T-cell (primary cell): ENCODE data around the gene MYRIP. TPM values are rescaled to one million over a fixed set of nuclear protein-coding genes. Genes with fewer than 3 reads are reported as not detected.
A peak's percentile ranks its signal among the peaks of the same experiment; 100 is the strongest.

ENCODE experiments used
- ATAC-seq, 4 experiments: fragments of 200-7000 bp in 3 of 4; fragments of 150-1000 bp in 1 of 4; cut with Tn5 transposase; replicated peaks in 1 of 4; 1 replicate in 3 of 4; 2 replicates in 1 of 4; pipeline ENCODE4 v1.10.0; 2021; ENCODE audit warnings: moderate library complexity in 3 of 4, mild to moderate bottlenecking in 2 of 4, moderate number of reproducible peaks in 1 of 4
- CTCF ChIA-PET, 2 donors: fragments of 300-600 bp; sonication (Branson Sonifier 250); formaldehyde crosslinking; loops; one replicate each; lab custom pipeline; 2022; ENCODE audit warnings: antibody characterized with exemption in 2 of 2; lab: Charles Lee
- POLR2A ChIA-PET, 2 donors: fragments of 300-600 bp; sonication (Branson Sonifier 250); formaldehyde crosslinking; loops; one replicate each; lab custom pipeline; 2022; ENCODE audit warnings: antibody characterized with exemption in 2 of 2; lab: Charles Lee
- DNase-seq, 35 experiments: peaks; one replicate each; pipeline versions ENCODE4 v3.0.0 to v3.0.0-alpha.2; 2013 to 2023
- H3K27ac ChIP-seq: one replicate; pipeline ENCODE4 v1.5.1; 2013; ENCODE audit warnings: low read length
- H3K27me3 ChIP-seq, 2 experiments: replicated peaks in 1 of 2; 1 replicate in 1 of 2; 2 replicates in 1 of 2; pipeline versions ENCODE4 v1.6.1 to v1.7.0; 2013; ENCODE audit warnings: low read length in 1 of 2, mixed read lengths in 1 of 2; ENCODE audit not compliant: control insufficient read depth in 2 of 2, insufficient read depth in 2 of 2; ENCODE audit errors: extremely low read depth in 1 of 2
- H3K36me3 ChIP-seq, 2 donors: 1 replicate in 1 of 2; 2 replicates in 1 of 2; pipeline versions ENCODE4 v1.6.1 to v1.7.0; 2013; ENCODE audit warnings: low read length in 1 of 2; ENCODE audit not compliant: control insufficient read depth in 2 of 2, insufficient read depth in 1 of 2; ENCODE audit errors: extremely low read depth in 1 of 2
- H3K4me1 ChIP-seq, 2 experiments: 1 replicate in 1 of 2; 2 replicates in 1 of 2; pipeline versions ENCODE4 v1.6.1 to v1.7.0; 2013; ENCODE audit warnings: low read length in 2 of 2, mixed read lengths in 1 of 2; ENCODE audit not compliant: insufficient read depth in 2 of 2, control insufficient read depth in 1 of 2; ENCODE audit errors: extremely low read depth in 1 of 2
- H3K4me3 ChIP-seq, 2 donors: 1 replicate in 1 of 2; 2 replicates in 1 of 2; pipeline versions ENCODE4 v1.5.1 to v1.7.0; 2013; ENCODE audit warnings: mild to moderate bottlenecking in 2 of 2, low read length in 1 of 2, moderate library complexity in 1 of 2; ENCODE audit not compliant: control insufficient read depth in 1 of 2; ENCODE audit errors: extremely low read depth in 1 of 2
- H3K9me3 ChIP-seq: 2 replicates; pipeline ENCODE4 v1.7.0; 2013
- H3K27ac Mint-ChIP-seq, 2 donors: one replicate each; pipeline ENCODE4 v1.8.0; 2020 to 2021; ENCODE audit warnings: mild to moderate bottlenecking in 2 of 2, mixed read lengths in 2 of 2
- H3K27me3 Mint-ChIP-seq, 2 donors: one replicate each; pipeline ENCODE4 v1.8.0; 2021 to 2022; ENCODE audit warnings: mixed read lengths in 2 of 2
- H3K36me3 Mint-ChIP-seq: one replicate; pipeline ENCODE4 v1.8.0; 2021; ENCODE audit warnings: mixed read lengths
- H3K4me1 Mint-ChIP-seq, 3 donors: one replicate each; pipeline ENCODE4 v1.8.0; 2020 to 2022; ENCODE audit warnings: mixed read lengths in 3 of 3, mild to moderate bottlenecking in 1 of 3
- H3K4me3 Mint-ChIP-seq, 3 donors: one replicate each; pipeline ENCODE4 v1.8.0; 2020 to 2022; ENCODE audit warnings: mild to moderate bottlenecking in 3 of 3, mixed read lengths in 3 of 3, moderate library complexity in 3 of 3
- H3K9me3 Mint-ChIP-seq, 3 donors: one replicate each; pipeline ENCODE4 v1.8.0; 2020 to 2022; ENCODE audit warnings: mixed read lengths in 3 of 3
- WGBS: methylation state at CpG from one replicate; pipeline ENCODE4 v1.1.5; 2013; ENCODE audit warnings: missing lambda C conversion rate; ENCODE audit not compliant: insufficient coverage; 5-methylcytosine and 5-hydroxymethylcytosine counted together
- total RNA-seq, 35 experiments: library from RNA in 6 of 35; stranded (reverse) in 6 of 35; fragments of 120-200 nt in 1 of 35; gene quantifications; one replicate each; pipeline versions ENCODE4 v1.2.1 to v1.2.4 and lab custom pipeline; 2013 to 2026

Gene MYRIP
- total RNA-seq, 5 donors from 2014 or later (not counting 1 experiment from before 2014, with no cell fraction given): not detected

- H3K4me3 Mint-ChIP-seq: no peak overlapping the region
- H3K4me1 ChIP-seq: no peaks in the 10 kb centered on the region
- H3K36me3 Mint-ChIP-seq: no peaks in the 10 kb centered on the region
- ChIA-PET CTCF (no interaction called here), POLR2A (no interaction called here)
- DNase-seq (no peak), ATAC-seq (no peak)
- H3K9me3 ChIP-seq: no peaks in the 10 kb centered on the region
- no peaks in the 10 kb centered on the region for H3K27me3 Mint-ChIP-seq
- H3K4me1 Mint-ChIP-seq: no peaks in the 10 kb centered on the region
- no peak overlapping the region for H3K27ac ChIP-seq
- peaks cover 0 to 3% (median 0%) of the 10 kb centered on the region in 3 donors for H3K9me3 Mint-ChIP-seq
- H3K27ac Mint-ChIP-seq: no peak overlapping the region
- no peaks in the 10 kb centered on the region for H3K36me3 ChIP-seq
- peaks cover 0 to 3% of the 10 kb centered on the region in 2 experiments for H3K27me3 ChIP-seq
- H3K4me3 ChIP-seq: no peak overlapping the region
- WGBS: no CpG with 5 or more reads among the region's 1 CpG
Observed at GRCh38 chr3:39981547-39982184, 172.3 kb downstream of the MYRIP start.

DNA sequence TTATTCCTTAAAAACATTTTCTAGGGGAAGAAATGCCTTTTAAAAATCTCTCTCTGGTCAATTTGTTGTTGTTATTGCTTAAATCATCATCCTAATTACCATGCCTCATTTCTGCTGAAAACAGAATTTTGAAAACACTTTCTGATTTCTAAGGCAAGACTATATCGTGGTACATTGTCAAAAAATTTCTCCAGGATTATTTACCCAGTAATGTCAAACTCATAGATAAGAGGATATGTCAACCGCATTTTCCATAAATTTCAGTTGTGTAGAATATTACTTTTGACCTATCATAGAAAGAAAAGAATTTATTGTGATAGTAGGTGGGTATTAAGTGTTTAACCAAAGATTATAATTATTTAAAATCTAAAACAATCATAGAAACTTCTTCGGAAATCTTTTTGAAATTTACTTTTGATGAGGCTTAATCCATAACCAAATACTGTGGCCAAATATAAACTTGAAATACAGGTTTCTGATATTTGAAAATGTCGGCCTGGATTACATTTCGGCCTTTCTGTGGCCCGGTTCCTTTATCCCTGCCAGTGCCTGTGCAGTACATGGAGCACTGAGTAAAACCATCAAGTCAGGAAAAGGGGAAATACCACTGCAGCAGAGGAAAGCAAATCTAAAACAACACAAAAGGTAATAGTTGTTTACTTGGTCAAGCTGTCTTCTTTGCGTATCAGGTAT is 173.4 kb downstream of the MYRIP start:
- no peak for ATAC-seq
- Mint-ChIP-seq H3K36me3 (no peaks in the 10 kb centered on the region), H3K27me3 (no peaks in the 10 kb centered on the region), H3K9me3 (peaks cover 0 to 3% (median 3%) of the 10 kb centered on the region in 3 donors), H3K27ac (no peak overlapping the region), H3K4me1 (no peaks in the 10 kb centered on the region), H3K4me3 (no peak overlapping the region)
- ChIA-PET POLR2A (no interaction called here), CTCF (no interaction called here)
- H3K27ac ChIP-seq: no peak overlapping the region
- H3K36me3 ChIP-seq: no peaks in the 10 kb centered on the region
- WGBS: no CpG with 5 or more reads among the region's 7 CpGs
- no peaks in the 10 kb centered on the region for H3K4me1 ChIP-seq
- no peak for DNase-seq
- no peaks in the 10 kb centered on the region for H3K9me3 ChIP-seq
- peaks cover 0 to 3% of the 10 kb centered on the region in 2 experiments for H3K27me3 ChIP-seq
- no peak overlapping the region for H3K4me3 ChIP-seq

DNA sequence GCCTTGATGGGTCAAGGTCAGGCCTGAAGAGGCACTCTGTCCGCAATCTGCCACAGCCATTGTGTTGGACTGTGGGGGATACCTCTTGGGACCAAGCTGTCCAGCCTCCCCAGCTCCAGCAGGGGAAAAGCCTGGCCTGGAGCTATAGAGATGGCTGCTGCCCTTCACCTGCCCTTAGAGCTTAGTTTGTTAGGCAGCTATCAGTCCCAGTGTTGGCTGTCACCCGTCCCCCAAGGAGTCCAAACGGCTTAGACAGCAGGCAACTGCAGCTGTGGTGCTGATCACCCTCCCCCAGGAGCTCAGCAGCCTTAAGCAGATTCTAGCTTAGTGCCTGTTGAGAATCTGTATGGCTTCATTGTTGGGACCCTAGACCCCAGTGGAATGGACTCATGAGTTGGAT is 180.3 kb downstream of the MYRIP start:
- CTCF ChIA-PET: no interaction called here
- H3K9me3 ChIP-seq: no peaks in the 10 kb centered on the region
- H3K27me3 ChIP-seq: peaks cover 0 to 4% of the 10 kb centered on the region in 2 experiments
- no peaks in the 10 kb centered on the region for H3K36me3 ChIP-seq
- no peak overlapping the region for H3K27ac ChIP-seq
- Mint-ChIP-seq H3K4me3 (no peak overlapping the region), H3K9me3 (peaks cover 0 to 8% (median 4%) of the 10 kb centered on the region in 3 donors), H3K36me3 (no peaks in the 10 kb centered on the region), H3K27me3 (peaks cover 10 to 17% of the 10 kb centered on the region in 2 donors), H3K27ac (no peak overlapping the region), H3K4me1 (no peaks in the 10 kb centered on the region)
- no peaks in the 10 kb centered on the region for H3K4me1 ChIP-seq
- no peak overlapping the region for H3K4me3 ChIP-seq
- ATAC-seq: no peak
- POLR2A ChIA-PET: no interaction called here
- no peak for DNase-seq
- WGBS: 61% methylated on average over 3 of the region's 3 CpGs

- H3K27ac ChIP-seq: no peak overlapping the region
- H3K27me3 ChIP-seq: peaks cover 0 to 4% of the 10 kb centered on the region in 2 experiments
- ATAC-seq (no peak), DNase-seq (peak in 1 of 35 experiments; percentile 13)
- no peaks in the 10 kb centered on the region for H3K9me3 ChIP-seq
- peaks cover 10 to 17% of the 10 kb centered on the region in 2 donors for H3K27me3 Mint-ChIP-seq
- H3K27ac Mint-ChIP-seq: no peak overlapping the region
- POLR2A ChIA-PET: no interaction called here
- no peaks in the 10 kb centered on the region for H3K4me1 ChIP-seq
- peaks cover 0 to 8% (median 4%) of the 10 kb centered on the region in 3 donors for H3K9me3 Mint-ChIP-seq
- no peaks in the 10 kb centered on the region for H3K36me3 ChIP-seq
- no peak overlapping the region for H3K4me3 ChIP-seq
- H3K4me1 Mint-ChIP-seq: no peaks in the 10 kb centered on the region
- CTCF ChIA-PET: no interaction called here
- no peak overlapping the region for H3K4me3 Mint-ChIP-seq
- no CpG with 5 or more reads among the region's 1 CpG for WGBS
- H3K36me3 Mint-ChIP-seq: no peaks in the 10 kb centered on the region
Observed at GRCh38 chr3:39990532-39990931, 181.1 kb downstream of the MYRIP start.

GRCh38 chr3:40008796-40009195 is 199.4 kb downstream of the MYRIP start:
- H3K4me3 Mint-ChIP-seq: no peak overlapping the region
- no peaks in the 10 kb centered on the region for H3K9me3 Mint-ChIP-seq
- H3K4me1 ChIP-seq: no peaks in the 10 kb centered on the region
- H3K27ac Mint-ChIP-seq: no peak overlapping the region
- H3K36me3 ChIP-seq: no peaks in the 10 kb centered on the region
- H3K27ac ChIP-seq: no peak overlapping the region
- H3K9me3 ChIP-seq: no peaks in the 10 kb centered on the region
- no peak overlapping the region for H3K4me3 ChIP-seq
- no peaks in the 10 kb centered on the region for H3K36me3 Mint-ChIP-seq
- H3K27me3 Mint-ChIP-seq: peaks cover 0 to 1% of the 10 kb centered on the region in 2 donors
- DNase-seq: no peak
- 40% methylated on average over 1 of the region's 3 CpGs for WGBS
- no peaks in the 10 kb centered on the region for H3K4me1 Mint-ChIP-seq
- ChIA-PET POLR2A (no interaction called here), CTCF (no interaction called here)
- H3K27me3 ChIP-seq: no peaks in the 10 kb centered on the region
- no peak for ATAC-seq

- no peaks in the 10 kb centered on the region for H3K4me1 ChIP-seq
- WGBS: 84% methylated on average over 2 of the region's 2 CpGs
- Mint-ChIP-seq H3K27me3 (peaks cover 0 to 1% of the 10 kb centered on the region in 2 donors), H3K36me3 (no peaks in the 10 kb centered on the region), H3K27ac (no peak overlapping the region), H3K4me3 (no peak overlapping the region), H3K4me1 (no peaks in the 10 kb centered on the region), H3K9me3 (no peaks in the 10 kb centered on the region)
- H3K4me3 ChIP-seq: no peak overlapping the region
- DNase-seq: no peak
- H3K36me3 ChIP-seq: no peaks in the 10 kb centered on the region
- CTCF ChIA-PET: no interaction called here
- ATAC-seq: no peak
- POLR2A ChIA-PET: no interaction called here
- H3K27ac ChIP-seq: no peak overlapping the region
- H3K9me3 ChIP-seq: no peaks in the 10 kb centered on the region
- H3K27me3 ChIP-seq: no peaks in the 10 kb centered on the region
Observed at GRCh38 chr3:40009991-40010390, 200.6 kb downstream of the MYRIP start.
